ENCODE measurements around the gene TSPAN19.

Gene TSPAN19

DNA sequence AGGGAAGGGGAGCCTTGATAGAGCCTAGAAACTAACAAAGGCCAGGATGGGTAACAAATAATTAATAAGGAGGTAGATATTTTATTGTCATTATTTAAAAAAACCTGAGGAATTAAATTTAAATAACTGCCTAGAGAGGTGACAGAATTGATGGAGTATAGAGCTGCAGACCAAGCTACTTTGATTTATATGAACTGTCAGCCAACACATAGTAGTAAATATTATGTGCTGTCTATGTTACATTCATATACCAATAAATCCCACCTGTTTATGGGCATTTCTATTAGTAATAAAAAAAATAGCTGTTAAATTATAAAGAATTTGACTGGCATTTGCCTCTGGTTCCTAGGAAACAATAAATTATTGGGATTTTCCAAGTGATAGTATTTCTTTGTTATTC lies 37.7 kb downstream of the TSPAN19 start:
- DNase-seq = no peak

GRCh38 chr12:84996759-84997158 lies 39.3 kb downstream of the TSPAN19 start:
- DNase-seq = no peak

DNA sequence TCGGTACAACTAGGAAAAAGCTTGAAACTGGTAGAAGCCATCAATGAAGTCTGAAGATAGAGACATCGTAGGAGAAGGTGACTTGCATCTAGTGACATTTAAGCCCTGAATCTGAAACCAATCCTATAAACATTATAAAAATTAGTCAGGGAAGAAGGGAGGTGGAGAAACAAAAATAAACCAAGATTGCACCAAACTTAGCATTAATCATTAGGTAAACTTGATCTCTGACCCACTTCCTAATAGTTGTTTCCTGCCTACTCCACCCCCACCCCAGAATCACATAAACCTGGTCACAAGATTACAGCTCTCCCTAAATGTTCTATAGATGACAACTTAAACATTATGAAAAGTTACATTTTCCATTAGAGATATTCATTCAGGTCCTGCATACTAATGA lies 40.4 kb downstream of the TSPAN19 start:
- no peak for DNase-seq

- DNase-seq = no peak
These were observed 41.7 kb downstream of the TSPAN19 start for GRCh38 chr12:84994426-84994825.

GRCh38 chr12:84986586-84986985 lies 49.5 kb downstream of the TSPAN19 start:
- no peak for DNase-seq

DNA sequence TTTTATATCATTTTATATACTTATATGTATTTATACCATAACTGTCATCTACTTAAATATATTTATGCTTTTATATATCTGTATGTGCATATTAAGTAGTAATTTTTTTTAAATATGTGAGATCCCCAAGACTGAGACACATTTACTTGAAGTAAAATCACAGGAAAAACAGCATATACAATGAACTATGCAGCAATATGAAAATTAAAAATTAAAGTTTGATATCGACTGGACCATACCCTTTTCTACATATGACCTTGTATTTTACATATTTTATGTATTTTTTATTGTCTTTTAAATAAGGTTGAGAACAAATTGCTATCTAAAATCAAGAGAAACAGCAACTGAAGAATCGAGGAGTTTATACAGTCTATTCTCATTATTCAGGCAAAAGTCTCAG lies 50.0 kb downstream of the TSPAN19 start:
- no peak for DNase-seq

DNA sequence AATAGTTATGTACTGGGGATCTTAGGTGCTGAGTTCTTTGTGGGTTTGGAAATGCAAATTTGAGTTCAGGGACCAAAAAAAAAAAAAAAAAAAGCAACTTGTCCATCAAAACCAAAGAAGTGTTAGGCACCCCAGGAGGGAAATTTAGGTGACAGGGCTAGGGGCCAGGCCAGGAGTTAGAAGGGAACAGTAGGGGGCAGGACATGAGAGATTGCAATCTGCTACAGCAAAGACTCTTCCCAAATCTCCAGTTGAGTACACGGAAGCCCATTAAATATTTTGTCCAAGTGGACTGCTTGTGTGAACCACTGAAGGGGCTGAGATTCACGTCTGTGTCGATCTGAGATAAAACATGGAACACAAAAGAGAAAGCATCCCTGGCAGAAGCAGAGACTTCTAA lies 52.8 kb downstream of the TSPAN19 start:
- no peak for DNase-seq

- no peak for DNase-seq
These were observed 53.2 kb downstream of the TSPAN19 start for GRCh38 chr12:84982888-84983287.

- no peak for DNase-seq
These were observed 57.2 kb downstream of the TSPAN19 start for GRCh38 chr12:84978921-84979320.

DNA sequence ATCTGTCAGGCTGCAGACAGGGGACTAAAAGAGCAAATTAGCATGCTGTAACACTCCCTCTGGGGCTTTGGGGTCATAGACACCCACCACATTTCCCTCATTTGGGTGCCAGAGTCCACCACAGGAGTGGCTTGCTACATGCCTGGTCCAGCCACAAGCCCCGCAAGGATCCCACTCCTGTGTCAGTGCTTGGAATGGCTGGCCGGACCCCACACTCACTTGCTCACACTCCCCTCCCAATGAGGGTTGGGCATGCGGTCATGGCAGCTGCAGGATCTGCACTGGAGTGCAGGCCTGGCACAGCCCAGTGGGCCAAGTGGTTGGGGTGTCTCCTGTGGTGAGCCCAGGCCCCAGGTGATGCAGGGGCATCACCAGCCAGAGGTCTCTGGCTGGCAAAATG lies 59.9 kb downstream of the TSPAN19 start:
- no peak for DNase-seq

GRCh38 chr12:84974155-84974815 lies 61.8 kb downstream of the TSPAN19 start:
- no peak for DNase-seq

- no peak for DNase-seq
These were observed 63.1 kb downstream of the TSPAN19 start for GRCh38 chr12:84973026-84973425.

GRCh38 chr12:84969226-84969625 lies 66.9 kb downstream of the TSPAN19 start:
- DNase-seq = no peak

Data from cerebellar nuclear complex (tissue), 1 donor.